ENCODE data around the gene NKX2-3. TPM values are rescaled to one million over a fixed set of nuclear protein-coding genes. Genes with fewer than 3 reads are reported as not detected.
A peak's percentile ranks its signal among the peaks of the same experiment; 100 is the strongest.

Gene NKX2-3
- total RNA-seq (not detected), polyA plus RNA-seq (not detected)
- long read RNA-seq, donor 1: 0 reads
- long read RNA-seq, donor 2: 0 reads
- long read RNA-seq, donor 3: 0 reads
- long read RNA-seq, donor 4: 0 reads
- long read RNA-seq, donor 5: 0 reads

GRCh38 chr10:99532687-99533495 lies at the start of gene NKX2-3:
Gene NKX2-3, plus strand, starts transcription at chr10:99532942. Its CDS starts 190 bp downstream, at chr10:99533132.
- Histone ChIP-seq H3K4me1 (ENCODE audit: control insufficient read depth in 5 of 5, insufficient read depth in 5 of 5, low read length in 5 of 5) (peaks cover 0 to 36% (median 3%) of the 10 kb centered on the region in 5 donors), H3K9ac (ENCODE audit: insufficient read depth in 1 of 2, low read length in 2 of 2) (no peak within 1 kb of the TSS), H3K9me3 (ENCODE audit: control insufficient read depth in 4 of 4, insufficient read depth in 3 of 4, low read length in 3 of 4) (peaks cover 0 to 20% (median 0%) of the 10 kb centered on the region in 4 donors), H3K4me3 (no peak within 1 kb of the TSS), H3K27me3 (ENCODE audit: control insufficient read depth in 3 of 3, insufficient read depth in 3 of 3, low read length in 2 of 3) (peaks cover 22 to 93% (median 88%) of the 10 kb centered on the region in 3 donors), H3K27ac (ENCODE audit: low read depth in 1 of 2, low read length in 1 of 2) (no peak within 1 kb of the TSS), H3K36me3 (ENCODE audit: control insufficient read depth in 4 of 4, insufficient read depth in 4 of 4, low read length in 4 of 4) (no peaks in the 10 kb centered on the region)
- 1 to 6% methylated on average over 51 of the region's 51 CpGs for WGBS, 2 donors
- no peak for TF ChIP-seq CTCF (IDR thresholded peaks at IDR 0.05; ENCODE audit: control extremely low read depth, extremely low read depth)
- ATAC-seq (ENCODE audit: insufficient read depth, low FRiP score) (no peak), DNase-seq (peak; percentile 72 to 79 (median 76))

GRCh38 chr10:99484626-99485581 lies 47.8 kb upstream of the NKX2-3 start:
- Histone ChIP-seq H3K36me3 (ENCODE audit: control insufficient read depth in 4 of 4, insufficient read depth in 4 of 4, low read length in 4 of 4) (no peaks in the 10 kb centered on the region), H3K27me3 (ENCODE audit: control insufficient read depth in 3 of 3, insufficient read depth in 3 of 3, low read length in 2 of 3) (peaks cover 3 to 31% (median 13%) of the 10 kb centered on the region in 3 donors), H3K9me3 (ENCODE audit: control insufficient read depth in 4 of 4, insufficient read depth in 3 of 4, low read length in 3 of 4) (no peaks in the 10 kb centered on the region), H3K4me1 (ENCODE audit: control insufficient read depth in 5 of 5, insufficient read depth in 5 of 5, low read length in 5 of 5) (no peaks in the 10 kb centered on the region), H3K27ac (ENCODE audit: low read depth in 1 of 2, low read length in 1 of 2) (no peak overlapping the region), H3K4me3 (no peak overlapping the region), H3K9ac (ENCODE audit: insufficient read depth in 1 of 2, low read length in 2 of 2) (no peak overlapping the region)
- no peak for TF ChIP-seq CTCF (IDR thresholded peaks at IDR 0.05; ENCODE audit: control extremely low read depth, extremely low read depth)
- ATAC-seq (ENCODE audit: insufficient read depth, low FRiP score): no peak
- WGBS, 2 donors: 70 to 78% methylated on average over 27 of the region's 27 CpGs
- no peak for DNase-seq

- H3K36me3 ChIP-seq (ENCODE audit: control insufficient read depth in 4 of 4, insufficient read depth in 4 of 4, low read length in 4 of 4): no peaks in the 10 kb centered on the region
- H3K9ac ChIP-seq (ENCODE audit: insufficient read depth in 1 of 2, low read length in 2 of 2): no peak overlapping the region
- no peak for DNase-seq
- H3K27me3 ChIP-seq (ENCODE audit: control insufficient read depth in 3 of 3, insufficient read depth in 3 of 3, low read length in 2 of 3): peaks cover 3 to 41% (median 13%) of the 10 kb centered on the region in 3 donors
- no peak overlapping the region for H3K4me3 ChIP-seq
- no peaks in the 10 kb centered on the region for H3K4me1 ChIP-seq (ENCODE audit: control insufficient read depth in 5 of 5, insufficient read depth in 5 of 5, low read length in 5 of 5)
- TF ChIP-seq CTCF (IDR thresholded peaks at IDR 0.05; ENCODE audit: control extremely low read depth, extremely low read depth): no peak
- H3K27ac ChIP-seq (ENCODE audit: low read depth in 1 of 2, low read length in 1 of 2): no peak overlapping the region
- no peaks in the 10 kb centered on the region for H3K9me3 ChIP-seq (ENCODE audit: control insufficient read depth in 4 of 4, insufficient read depth in 3 of 4, low read length in 3 of 4)
- no peak for ATAC-seq (ENCODE audit: insufficient read depth, low FRiP score)
- WGBS, 2 donors: 79% methylated on average over 5 of the region's 5 CpGs
These were observed 45.5 kb upstream of the NKX2-3 start for GRCh38 chr10:99487125-99487807.
